SU-DHL-6 (cell line): ENCODE data around the gene RNF220.

Experiments
- CTCF ChIP-seq: fragments of 200-600 bp; sonication (generic); IDR thresholded peaks from one replicate; pipeline ENCODE4 v1.5.1; 2017; ENCODE audit warnings: antibody characterized with exemption, mild to moderate bottlenecking, low read length, moderate library complexity; ENCODE audit not compliant: insufficient read depth, poor library complexity, severe bottlenecking
- EZH2phosphoT487 ChIP-seq: fragments of 200-600 bp; sonication (generic), shearing (Covaris generic); conservative IDR thresholded peaks from 2 replicates; pipeline ENCODE4 v1.6.1; 2018; ENCODE audit warnings: mild to moderate bottlenecking, antibody characterized with exemption, low read length, moderate library complexity, mixed read lengths

GRCh38 chr1:44568128-44568900, 163.3 kb downstream of the RNF220 start:
- TF ChIP-seq CTCF: no peak
- TF ChIP-seq EZH2phosphoT487: no peak
